Ovary (tissue), 9 donors: ENCODE data around the gene TMA7. TPM values are rescaled to one million over a fixed set of nuclear protein-coding genes. Genes with fewer than 3 reads are reported as not detected.
"Not testable (repeated sequence)": the region's sequence is repeated elsewhere in the genome, so short reads cannot be mapped to it uniquely, and the experiment has no call there.

Experiments
- DNase-seq, 5 donors: peaks; one replicate each; pipeline ENCODE4 v3.0.0-alpha.2; 2019 to 2020
- H3K27ac ChIP-seq, 2 donors: fragments of 200-600 bp; one replicate each; pipeline versions ENCODE4 v1.5.1 to v1.8.0; 2019 to 2022
- H3K27me3 ChIP-seq: fragments of 200-600 bp; one replicate; pipeline ENCODE4 v1.8.0; 2022
- H3K36me3 ChIP-seq: fragments of 200-600 bp; sonication (generic); one replicate; pipeline ENCODE4 v1.5.1; 2019
- H3K4me1 ChIP-seq: one replicate; pipeline ENCODE4 v1.8.1; 2013; ENCODE audit warnings: mild to moderate bottlenecking, moderate library complexity; ENCODE audit not compliant: insufficient read depth
- H3K4me3 ChIP-seq: fragments of 200-600 bp; sonication (generic); one replicate; pipeline ENCODE4 v1.5.1; 2017
- H3K9me3 ChIP-seq, 2 donors: fragments of 200-600 bp in 1 of 2; sonication (generic) in 1 of 2; one replicate each; pipeline versions ENCODE4 v1.5.1 to v1.8.1; 2013 to 2019; ENCODE audit warnings: mild to moderate bottlenecking in 1 of 2, moderate library complexity in 1 of 2
- EP300 ChIP-seq: sonication (generic); formaldehyde crosslinking; IDR thresholded peaks from one replicate; pipeline ENCODE4 v1.6.1; 2017; ENCODE audit warnings: antibody characterized with exemption
- POLR2A ChIP-seq: fragments of 450-650 bp; IDR thresholded peaks from one replicate; pipeline ENCODE4 v1.6.1; 2017; ENCODE audit warnings: antibody characterized with exemption, mild to moderate bottlenecking, moderate library complexity
- WGBS, 3 donors: extraction: QIAGEN DNeasy Blood & Tissue Kit in 1 of 3; methylation state at CpG; one replicate each; pipeline versions ENCODE4 v1.1.5 to v1.1.7; 2013 to 2017; 5-methylcytosine and 5-hydroxymethylcytosine counted together
- intact Hi-C, 4 donors: fragments of 100-400 bp; cut with DNase I; formaldehyde crosslinking; loops; one replicate each; pipeline versions ENCODE4 v1.11.0 to v1.15.1; 2022 to 2023
- polyA plus RNA-seq, 2 donors: library from polyadenylated mRNA; stranded (reverse); fragments of 200-250 nt in 1 of 2; fragments of 350-450 nt in 1 of 2; fragmentation: Illumina TruSeq in 1 of 2; extraction: RNeasy Lipid Tissue Mini Kit (QIAGEN cat#74804) in 1 of 2; gene quantifications; one replicate each; pipeline ENCODE4 v1.2.3, GENCODE V29; 2013 to 2014
- total RNA-seq, 7 donors: library from RNA; depleted of rRNA in 2 of 7; stranded (reverse); fragments of >200 nt in 2 of 7; fragmentation: NEBNext Ultra II Directional in 3 of 7; extraction: Animal tissue kit (Norgen Biotek cat#: 25700) in 3 of 7; gene quantifications; one replicate each; pipeline versions ENCODE4 v1.1.0 to v1.2.4, GENCODE V29; 2016 to 2023
- TF ChIP-seq, protein P1 (sequence below), 3 donors: fragments of 450-650 bp in 2 of 3; fragments of 200-600 bp in 1 of 3; IDR thresholded peaks; one replicate each; pipeline versions ENCODE4 v1.5.1 to v1.8.0; 2016 to 2022; ENCODE audit warnings: antibody characterized with exemption in 3 of 3, mild to moderate bottlenecking in 1 of 3
- donor health status: DM: no; HTN: no; CAD: no; lungs with moderate emphysema.
- donor health status: DM: no; HTN: no; CAD: no.
- donor health status: Bipolar disorder and iron deficiency.
- donor health status: DM: yes; HTN: yes; CAD: no.
- donor health status: DM: no; HTN: no; CAD: no.
- donor health status: DM: yes; HTN: yes; CAD: no.

The TMA7 gene
- total and polyA plus RNA-seq, 9 donors, result 138 to 380 (median 222) TPM

DNA sequence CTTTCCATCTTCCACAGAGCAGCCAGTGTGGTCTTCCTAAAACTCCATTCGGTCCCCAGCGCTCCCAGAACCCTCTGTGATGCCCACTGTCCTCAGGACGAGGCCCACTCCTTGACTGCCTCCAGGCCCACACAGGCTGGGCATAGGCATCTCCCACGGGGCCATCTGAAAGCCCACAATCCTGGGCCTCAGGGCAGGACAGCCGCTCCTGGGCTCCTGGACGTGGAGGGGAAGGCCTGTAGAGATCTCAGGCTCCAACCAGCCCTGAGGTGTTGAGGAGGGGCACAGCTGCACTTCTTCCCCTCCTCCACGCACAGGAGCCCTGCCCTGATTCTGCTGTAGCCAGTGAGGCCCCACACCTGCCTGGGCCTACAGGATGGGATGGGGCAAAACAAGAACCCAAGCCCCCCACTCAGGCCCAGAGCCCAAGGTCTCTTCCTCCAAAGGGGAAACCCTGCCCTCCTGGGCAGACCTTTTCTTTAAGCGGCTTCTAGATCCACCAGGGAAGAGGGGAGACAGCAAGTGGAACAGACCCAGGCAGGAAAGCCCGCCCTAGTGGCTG is 38.0 kb downstream of the TMA7 start:
- TF ChIP-seq POLR2A (no peak), EP300 (no peak)
- no peak overlapping the region for H3K4me3 ChIP-seq
- no peak overlapping the region for H3K27ac ChIP-seq
- no peak for DNase-seq
- no peaks in the 10 kb centered on the region for H3K4me1 ChIP-seq
- H3K27me3 ChIP-seq, result no peaks in the 10 kb centered on the region
- no peaks in the 10 kb centered on the region for H3K36me3 ChIP-seq
- WGBS, 3 donors, result 80 to 85% (median 83%) methylated on average over 9 of the region's 9 CpGs
- H3K9me3 ChIP-seq, result no peaks in the 10 kb centered on the region
- intact Hi-C loops, result no loop called here

DNA sequence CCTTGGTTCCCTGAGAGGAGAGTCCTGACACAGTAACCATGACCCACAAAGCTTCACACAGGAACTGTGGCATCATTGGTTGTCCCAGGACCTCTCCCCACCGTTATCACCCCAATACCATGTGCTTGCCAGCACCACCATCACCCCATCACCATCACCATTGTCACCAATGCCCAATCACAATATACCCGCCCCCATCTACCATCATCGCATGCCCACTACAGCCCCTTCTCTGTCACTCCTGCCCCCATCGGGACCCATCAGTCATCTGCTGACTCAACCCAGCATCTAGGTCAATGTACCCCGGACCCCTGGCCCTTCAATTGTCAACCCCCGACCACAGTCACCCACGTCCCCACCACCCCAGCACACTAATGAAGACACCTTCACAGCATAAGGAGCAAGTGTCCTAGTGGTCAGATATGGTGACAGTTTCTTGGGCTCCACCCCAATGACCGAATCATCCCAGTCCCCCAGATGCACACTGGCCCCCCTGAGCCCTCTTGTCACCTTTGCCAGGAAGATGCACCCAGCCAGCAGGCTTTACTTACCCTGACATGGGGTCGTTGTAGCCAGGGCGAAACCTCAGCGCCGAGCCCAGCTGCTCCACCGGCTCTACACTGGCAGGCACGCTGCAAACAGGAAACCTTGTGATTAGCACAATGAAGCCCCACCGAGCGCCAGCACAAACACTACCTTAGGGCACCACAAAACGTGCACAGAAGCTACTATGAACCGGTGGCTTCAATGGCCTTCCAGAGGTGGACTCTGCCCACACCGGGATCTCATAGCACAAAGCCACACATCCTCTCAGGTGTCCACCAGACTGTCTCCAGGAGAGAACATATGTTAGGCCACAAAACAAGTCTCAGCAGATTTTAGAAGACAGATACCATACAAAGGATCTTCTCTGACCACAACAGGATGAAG is 38.8 kb downstream of the TMA7 start:
- 81 to 92% (median 85%) methylated on average over 19 of the region's 19 CpGs for WGBS, 3 donors
- DNase-seq, result no peak
- intact Hi-C loops, result no loop called here
- H3K36me3 ChIP-seq, result no peaks in the 10 kb centered on the region
- no peaks in the 10 kb centered on the region for H3K4me1 ChIP-seq
- TF ChIP-seq EP300, result no peak
- no peak for TF ChIP-seq POLR2A
- TF ChIP-seq, protein P1, sequence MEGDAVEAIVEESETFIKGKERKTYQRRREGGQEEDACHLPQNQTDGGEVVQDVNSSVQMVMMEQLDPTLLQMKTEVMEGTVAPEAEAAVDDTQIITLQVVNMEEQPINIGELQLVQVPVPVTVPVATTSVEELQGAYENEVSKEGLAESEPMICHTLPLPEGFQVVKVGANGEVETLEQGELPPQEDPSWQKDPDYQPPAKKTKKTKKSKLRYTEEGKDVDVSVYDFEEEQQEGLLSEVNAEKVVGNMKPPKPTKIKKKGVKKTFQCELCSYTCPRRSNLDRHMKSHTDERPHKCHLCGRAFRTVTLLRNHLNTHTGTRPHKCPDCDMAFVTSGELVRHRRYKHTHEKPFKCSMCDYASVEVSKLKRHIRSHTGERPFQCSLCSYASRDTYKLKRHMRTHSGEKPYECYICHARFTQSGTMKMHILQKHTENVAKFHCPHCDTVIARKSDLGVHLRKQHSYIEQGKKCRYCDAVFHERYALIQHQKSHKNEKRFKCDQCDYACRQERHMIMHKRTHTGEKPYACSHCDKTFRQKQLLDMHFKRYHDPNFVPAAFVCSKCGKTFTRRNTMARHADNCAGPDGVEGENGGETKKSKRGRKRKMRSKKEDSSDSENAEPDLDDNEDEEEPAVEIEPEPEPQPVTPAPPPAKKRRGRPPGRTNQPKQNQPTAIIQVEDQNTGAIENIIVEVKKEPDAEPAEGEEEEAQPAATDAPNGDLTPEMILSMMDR (IDR thresholded peaks at IDR 0.05), result no peak
- H3K27me3 ChIP-seq, result no peaks in the 10 kb centered on the region
- no peak overlapping the region for H3K4me3 ChIP-seq
- H3K27ac ChIP-seq, result no peak overlapping the region
- H3K9me3 ChIP-seq, result no peaks in the 10 kb centered on the region

DNA sequence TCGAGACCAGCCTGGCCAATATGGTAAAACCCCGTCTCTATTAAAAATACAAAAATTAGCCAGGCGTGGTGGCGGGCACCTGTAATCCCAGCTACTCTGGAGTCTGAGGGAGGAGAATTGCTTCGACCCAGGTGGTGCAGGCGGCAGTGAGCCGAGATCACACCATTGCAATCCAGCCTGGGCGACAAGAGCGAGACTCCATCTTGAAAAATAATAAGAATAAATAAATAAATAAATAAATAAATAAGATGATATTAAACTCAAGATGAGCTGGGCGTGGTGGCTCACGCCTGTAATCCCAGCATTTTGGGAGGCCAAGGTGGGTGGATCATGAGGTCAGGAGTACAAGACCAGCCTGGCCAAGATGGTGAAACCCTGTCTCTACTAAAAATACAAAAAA is 40.8 kb downstream of the TMA7 start:
- intact Hi-C loops, H3K4me3 ChIP-seq, H3K9me3 ChIP-seq, H3K4me1 ChIP-seq, H3K27me3 ChIP-seq, H3K27ac ChIP-seq, DNase-seq, H3K36me3 ChIP-seq: not testable (repeated sequence)
- 96 to 97% (median 97%) methylated on average over 11 of the region's 11 CpGs for WGBS, 3 donors

DNA sequence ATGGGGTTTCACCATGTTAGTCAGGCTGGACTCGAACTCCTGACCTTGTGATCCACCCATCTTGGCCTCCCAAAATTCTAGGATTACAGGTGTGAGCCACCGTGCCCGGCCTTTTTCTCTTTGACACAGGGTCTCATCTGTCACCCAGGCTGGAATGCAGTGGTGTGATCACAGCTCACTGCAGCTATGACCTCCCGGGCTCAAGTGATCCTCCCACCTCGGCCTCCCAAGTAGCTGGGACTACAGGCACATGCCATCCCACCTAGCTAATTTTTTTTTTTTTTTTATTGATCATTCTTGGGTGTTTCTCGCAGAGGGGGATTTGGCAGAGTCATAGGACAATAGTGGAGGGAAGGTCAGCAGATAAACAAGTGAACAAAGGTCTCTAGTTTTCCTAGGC is 42.8 kb downstream of the TMA7 start:
- intact Hi-C loops, H3K27me3 ChIP-seq: not testable (repeated sequence)

DNA sequence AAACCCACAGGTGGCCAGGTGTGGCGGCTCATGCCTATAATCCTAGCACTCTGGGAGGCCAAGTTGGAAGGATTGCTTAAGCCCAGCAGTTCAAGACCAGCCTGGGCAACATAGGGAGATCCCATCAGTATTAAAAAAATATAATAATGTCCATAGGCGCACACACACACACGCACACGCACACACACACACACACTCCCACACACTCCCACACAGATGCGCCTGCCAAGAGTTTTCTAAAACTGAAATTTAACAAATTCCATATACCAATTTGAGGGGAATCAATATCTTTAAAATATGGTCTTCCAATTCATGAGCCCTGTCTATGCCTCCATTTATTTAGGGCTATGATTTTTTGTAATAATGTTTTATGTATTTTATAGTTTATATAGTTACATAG is 46.9 kb downstream of the TMA7 start:
- Histone ChIP-seq H3K4me1 (no peaks in the 10 kb centered on the region), H3K27ac (no peak overlapping the region), H3K36me3 (no peaks in the 10 kb centered on the region), H3K4me3 (no peak overlapping the region), H3K27me3 (no peaks in the 10 kb centered on the region), H3K9me3 (no peaks in the 10 kb centered on the region)
- TF ChIP-seq, protein P1 (IDR thresholded peaks at IDR 0.05), result no peak
- no peak for TF ChIP-seq POLR2A
- TF ChIP-seq EP300, result no peak
- 73 to 78% (median 75%) methylated on average over 5 of the region's 5 CpGs for WGBS, 3 donors
- no peak for DNase-seq
- intact Hi-C loops, result no loop called here

More for the DNA sequence above, 42.8 kb downstream of the TMA7 start:
- H3K9me3 ChIP-seq, H3K36me3 ChIP-seq, DNase-seq, H3K4me3 ChIP-seq, H3K4me1 ChIP-seq, H3K27ac ChIP-seq: not testable (repeated sequence)
- WGBS, 3 donors, result 91 to 93% (median 92%) methylated on average over 6 of the region's 6 CpGs
